CD4-positive, alpha-beta T cell treated with Interleukin-21 for 1 hour (primary cell): ENCODE results near the gene PFKP.
"Not testable (repeated sequence)": the region's sequence is repeated elsewhere in the genome, so short reads cannot be mapped to it uniquely, and the experiment has no call there.

Experiments used
- DNase-seq: peaks from one replicate; pipeline ENCODE4 v3.0.0-alpha.2; 2020

The PFKP gene

DNA sequence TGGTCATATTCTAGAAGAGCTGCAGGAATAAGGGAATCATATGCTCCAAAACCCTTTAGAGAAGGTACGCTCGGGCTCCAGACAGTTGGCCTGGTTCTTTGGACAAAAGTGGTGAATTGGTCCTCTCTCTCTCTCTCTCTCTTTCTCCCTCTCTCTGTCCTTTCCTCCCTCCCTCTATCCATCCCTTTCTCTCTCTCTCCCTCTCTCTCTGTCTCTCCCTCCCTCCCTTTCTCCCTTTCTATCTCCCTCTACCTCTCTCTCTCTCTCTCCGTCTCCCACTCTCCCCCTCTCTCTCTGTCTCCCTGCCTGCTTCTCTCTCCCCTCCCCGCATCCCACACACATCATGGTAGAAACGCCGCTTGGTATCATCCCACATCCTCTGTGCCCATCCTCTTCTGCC, 19.8 kb upstream of the PFKP start:
- DNase-seq = no peak

DNA sequence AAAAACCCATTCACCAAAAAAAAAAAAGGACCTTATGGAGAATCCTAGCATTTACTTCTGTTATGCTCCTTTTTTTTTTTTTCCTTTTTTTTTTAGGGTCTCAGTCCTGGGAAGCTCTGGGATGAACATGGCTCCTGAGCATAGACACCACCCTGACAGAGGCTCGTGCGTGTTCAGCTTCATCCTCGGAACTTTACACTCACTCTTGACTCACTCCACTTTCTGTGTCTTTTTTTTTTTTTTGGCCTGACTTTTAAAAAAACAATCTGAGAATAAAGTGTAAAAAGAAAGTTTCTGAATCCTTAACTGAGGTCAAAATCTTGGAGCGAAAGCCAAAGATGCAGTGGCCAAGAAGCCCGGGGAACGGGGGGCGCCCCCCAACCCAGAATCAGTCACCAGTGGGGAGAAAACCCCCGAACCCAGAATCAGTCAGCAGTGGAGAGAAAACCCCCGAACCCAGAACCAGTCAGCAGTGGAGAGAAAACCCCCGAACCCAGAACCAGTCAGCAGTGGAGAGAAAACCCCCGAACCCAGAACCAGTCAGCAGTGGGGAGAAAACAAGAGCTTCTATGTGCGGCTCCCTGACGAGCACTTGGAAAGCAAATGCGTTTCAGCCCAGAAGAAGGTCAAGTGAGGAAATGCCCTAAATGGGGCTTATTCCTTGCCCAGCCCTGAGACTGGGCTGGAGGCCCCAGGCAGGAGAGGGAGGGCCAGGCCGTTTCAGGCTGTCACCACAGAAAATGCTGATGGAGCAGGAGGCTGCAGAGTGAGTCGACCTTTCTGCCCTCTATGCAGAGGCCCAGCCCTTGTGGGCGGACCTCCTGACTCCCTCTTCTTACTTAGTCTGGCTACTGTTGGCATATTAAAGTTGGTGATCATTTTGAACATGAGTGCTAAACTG, 19.0 kb upstream of the PFKP start:
- no peak for DNase-seq

DNA sequence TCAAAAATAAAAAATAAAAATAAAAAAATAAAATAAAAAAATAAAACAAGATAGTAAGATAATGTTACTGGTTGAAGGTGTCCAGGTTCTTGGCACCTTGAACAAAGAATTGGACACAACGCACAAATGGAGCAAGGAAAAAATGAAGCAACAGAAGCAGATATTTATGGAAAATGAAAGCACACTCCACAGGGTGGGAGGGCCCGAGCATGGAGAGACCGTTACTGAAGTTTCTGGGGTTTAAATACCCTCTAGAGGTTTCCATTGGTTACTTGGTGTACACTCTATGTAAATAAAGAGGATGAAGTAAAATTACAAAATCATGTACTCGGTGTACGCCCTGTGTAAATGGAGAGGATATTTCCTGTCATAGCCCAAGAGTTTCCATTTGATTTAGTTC, 15.7 kb upstream of the PFKP start:
- no peak for DNase-seq

DNA sequence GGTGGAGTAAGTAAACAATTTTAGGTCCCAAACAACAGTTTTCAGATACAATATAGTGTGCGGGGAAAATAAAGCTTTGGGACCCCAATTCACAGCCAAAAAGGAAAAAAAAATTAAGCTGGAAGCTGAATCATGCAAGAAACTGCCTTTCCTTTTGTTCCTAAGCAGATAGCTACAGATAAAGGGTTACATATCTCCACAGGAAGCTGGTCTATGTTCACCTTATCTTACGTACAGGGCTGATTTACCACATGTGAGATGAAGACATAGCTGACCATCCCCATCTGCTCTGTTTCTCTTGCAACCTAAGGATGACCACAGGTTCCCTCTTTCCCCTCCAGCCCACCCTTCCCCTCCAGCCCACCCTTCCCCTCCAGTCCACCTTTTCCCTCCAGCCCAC, 14.2 kb upstream of the PFKP start:
- DNase-seq = no peak

DNA sequence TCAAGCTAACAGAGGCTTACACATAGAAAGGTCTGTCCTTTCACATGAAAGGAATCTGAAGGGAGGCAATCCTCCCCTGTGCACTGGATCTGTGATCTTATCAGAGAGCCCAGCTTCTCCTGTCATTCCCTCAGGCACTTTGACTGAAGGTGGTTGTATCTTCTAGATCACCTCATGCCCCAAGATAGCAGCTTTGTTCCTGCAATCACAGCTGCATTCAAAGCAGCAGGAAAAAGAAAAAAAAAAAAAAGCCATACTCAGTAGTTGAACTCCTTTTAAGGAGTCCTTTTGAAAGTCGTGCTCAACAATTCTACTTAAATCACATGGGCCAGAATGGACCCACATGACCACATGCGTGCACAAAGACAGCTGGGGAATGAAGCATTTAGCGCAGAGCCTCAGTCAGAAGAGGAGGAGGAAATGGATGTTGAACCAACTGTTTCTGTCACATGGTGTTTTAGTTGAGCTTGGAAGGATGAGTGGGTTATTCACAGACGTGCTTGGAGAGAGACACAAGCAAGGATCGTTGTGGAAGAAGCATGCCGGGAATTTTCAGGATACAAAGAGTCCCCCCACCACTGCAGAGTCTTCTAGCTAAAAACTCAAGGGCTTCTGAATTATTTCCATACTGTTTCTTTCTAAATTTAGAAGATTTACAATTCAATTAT, 13.0 kb upstream of the PFKP start:
- DNase-seq = no peak

DNA sequence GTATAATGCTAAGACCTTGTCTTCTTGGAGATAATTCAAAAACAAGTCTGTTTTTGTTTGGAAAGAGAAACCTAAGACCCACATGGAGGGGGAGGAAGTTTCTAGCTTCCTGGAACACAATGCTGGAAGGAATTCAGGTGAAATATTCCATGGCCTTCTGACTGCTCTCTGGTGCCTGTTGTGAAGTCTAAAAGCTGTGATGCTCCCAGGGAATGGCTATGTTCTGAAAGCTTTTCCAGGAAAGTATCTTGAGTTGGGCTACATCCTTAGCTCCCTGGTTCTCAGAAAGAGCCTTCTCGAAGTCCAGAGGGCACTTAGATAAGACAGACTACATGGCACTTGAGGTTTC, 12.5 kb upstream of the PFKP start:
- no peak for DNase-seq

DNA sequence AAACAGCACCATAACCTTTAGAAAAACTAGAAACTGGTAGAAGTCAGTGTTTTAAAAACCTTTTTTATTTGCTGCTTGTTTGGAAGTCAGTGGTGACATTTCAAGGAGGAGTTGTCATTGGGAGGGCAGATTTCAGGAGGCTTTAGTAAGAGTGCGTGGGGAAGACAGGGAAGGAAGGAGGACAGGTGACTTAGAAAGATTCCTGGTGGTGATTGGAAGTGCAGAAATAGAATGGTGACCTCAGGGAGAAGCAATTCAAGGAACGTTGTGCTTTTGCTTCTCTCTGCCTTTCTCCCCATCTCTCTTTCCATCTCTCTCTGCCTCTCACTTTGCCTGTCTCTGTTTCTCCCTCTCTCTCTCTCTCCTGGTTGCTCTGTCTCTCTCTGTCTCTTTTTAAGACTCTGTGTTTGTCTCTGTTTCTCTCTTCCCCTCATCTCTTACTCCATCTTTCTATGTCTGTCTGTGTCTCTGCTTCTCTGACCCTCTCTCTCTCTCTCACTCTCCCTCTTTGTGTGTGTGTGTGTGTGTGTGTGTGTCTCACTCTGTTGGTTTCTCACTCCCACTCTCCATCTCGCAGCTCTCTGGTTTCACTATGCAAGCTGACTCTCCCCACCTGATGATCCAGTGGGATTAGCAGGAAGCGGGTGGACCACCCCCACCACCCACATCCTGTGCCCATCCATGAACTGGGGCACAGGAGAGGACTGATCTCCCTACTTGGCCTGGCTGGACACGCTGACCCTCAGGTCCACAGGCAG, 10.9 kb upstream of the PFKP start:
- DNase-seq = no peak

DNA sequence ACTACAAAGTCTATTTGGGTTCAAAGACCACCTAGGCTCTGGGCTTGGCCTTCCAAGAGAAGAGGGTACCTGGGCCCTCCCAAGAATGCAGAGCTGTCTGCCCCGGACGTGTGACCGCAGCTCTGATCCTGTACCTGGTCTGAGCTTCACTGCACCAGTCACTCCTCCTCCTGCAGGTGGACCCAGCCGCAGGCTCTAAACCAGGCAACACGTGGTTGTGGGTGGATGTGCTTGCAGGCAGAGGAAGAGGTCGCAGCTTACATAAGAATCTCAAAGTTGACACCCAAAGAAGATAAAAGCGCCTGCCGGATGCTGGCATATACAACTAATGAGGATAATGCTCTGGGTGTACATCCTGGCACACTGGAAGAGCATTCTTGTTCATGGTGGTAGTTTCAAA, 9.4 kb upstream of the PFKP start:
- DNase-seq = peak; percentile 17

DNA sequence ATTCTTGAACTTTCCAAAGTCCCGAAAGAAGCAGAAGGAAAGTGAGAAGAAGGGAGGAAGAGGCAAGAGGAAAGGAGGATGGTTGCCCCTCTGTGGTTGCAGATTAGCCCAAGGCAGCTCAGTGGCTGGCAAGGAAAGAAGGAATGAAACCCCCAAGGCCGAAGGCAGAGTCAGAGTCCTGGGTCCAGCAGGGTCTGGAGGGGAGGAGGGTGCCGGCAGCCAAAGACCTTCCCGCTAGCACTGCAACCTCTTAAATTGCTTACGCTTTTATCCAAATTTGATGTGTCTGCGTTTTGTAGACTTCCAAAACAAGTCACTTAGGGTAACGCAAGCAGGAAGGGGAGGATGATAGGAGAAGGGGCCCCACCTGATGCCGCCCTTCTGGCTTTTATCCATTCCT, 7.4 kb upstream of the PFKP start:
- no peak for DNase-seq

DNA sequence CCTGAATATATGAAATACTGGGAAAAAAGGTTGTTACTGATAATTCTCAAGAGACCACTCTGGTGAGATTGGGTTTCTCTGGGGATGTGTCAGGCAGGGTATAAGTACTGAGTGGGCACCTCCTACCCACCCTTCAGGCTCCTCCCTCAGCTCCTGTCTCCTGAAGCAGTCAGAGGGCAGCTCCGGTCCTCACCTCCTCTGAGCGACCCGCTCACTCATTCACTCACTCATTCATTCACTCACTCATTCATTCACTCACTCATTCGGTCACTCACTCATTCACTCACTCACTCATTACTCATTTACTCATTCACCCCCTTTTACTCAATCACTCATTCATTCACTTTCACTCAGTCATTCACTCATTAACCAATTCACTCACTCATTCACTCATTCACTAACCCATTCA, 6.9 kb upstream of the PFKP start:
- DNase-seq = no peak

DNA sequence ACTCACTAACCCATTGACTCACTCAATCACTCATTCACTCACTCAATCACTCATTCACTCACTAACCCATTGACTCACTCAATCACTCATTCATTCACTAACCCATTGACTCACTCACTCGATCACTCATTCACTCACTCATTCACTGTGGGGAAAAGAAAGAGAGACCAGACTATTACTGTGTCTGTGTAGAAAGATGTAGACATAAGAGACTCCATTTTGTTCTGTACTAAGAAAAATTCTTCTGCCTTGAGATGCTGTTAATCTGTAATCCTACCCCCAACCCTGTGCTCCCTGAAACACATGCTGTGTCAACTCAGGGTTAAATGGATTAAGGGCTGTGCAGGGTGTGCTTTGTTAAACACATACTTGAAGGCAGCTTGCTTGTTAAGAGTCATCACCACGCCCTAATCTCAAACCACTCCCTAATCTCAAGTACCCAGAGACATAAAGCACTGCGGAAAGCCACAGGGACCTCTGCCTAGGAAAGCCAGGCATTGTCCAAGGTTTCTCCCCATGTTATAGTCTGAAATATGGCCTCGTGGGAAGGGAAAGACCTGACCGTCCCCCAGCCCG, 5.9 kb upstream of the PFKP start:
- DNase-seq = not testable (repeated sequence)

DNA sequence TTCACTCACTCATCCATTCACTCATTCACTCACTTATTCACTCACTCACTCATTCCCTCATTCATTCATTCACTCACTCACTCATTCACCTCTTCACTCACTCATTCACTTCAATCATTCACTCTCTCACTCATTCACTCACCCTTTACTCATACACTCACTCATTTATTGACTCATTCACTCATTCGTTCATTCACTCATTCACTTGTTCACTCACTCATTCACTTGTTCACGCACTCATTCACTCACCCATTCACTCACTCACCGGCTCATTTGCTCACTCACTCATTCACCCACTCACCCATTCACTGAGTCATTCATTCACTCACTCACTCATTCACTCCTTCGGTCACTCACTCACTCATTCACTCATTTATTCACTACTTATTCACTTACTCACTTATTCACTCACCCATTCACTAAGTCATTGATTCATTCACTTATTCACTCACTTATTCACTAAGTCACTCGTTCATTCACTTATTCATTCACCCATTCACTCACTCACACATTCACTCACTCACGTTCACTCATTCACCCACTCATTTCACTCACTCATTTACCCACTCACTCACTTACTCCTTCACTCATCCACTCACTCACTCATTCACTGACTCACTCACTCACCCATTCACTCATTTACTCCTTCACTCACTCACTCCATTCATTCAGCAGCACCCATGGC, 4.7 kb upstream of the PFKP start:
- DNase-seq = no peak

DNA sequence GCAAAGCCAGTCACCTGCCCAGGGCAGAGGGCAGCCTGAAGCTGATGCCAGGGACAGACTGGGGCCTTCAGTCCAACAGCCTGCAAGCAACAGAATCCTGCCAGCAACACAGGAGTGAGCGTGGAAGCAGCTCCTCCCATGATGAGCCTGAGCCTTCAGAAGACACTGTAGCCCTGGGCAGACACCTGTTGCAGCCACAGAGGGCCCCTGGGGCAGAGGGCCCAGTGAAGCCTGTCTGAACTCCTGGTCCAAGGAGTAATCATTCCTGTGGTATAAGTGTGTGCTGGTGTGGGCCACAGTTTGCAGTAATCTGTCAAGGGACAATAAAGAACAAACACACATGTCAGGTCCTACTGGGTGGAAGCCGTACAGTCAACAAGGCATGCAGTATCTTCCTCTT, 2.9 kb upstream of the PFKP start:
- no peak for DNase-seq

DNA sequence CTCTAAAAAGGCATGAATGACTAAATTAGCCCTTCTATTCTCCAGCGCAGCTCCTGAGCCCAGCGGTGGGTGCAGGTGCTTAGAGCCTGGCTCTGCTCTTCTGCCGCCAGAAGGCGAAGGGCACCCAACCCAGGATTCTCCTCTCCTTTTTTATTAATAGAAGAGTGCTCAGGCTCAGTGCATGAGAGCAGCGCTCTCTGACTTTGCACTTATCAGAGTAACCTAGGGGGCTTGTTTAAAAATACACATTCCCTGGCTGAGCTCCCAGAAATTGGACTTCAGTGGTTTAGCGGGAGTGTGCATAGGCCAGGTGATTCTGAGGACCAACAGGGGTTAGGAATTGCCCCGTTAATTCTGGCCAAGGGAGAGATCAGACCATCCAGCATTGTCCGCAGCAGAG, 1.7 kb upstream of the PFKP start:
- DNase-seq = no peak

DNA sequence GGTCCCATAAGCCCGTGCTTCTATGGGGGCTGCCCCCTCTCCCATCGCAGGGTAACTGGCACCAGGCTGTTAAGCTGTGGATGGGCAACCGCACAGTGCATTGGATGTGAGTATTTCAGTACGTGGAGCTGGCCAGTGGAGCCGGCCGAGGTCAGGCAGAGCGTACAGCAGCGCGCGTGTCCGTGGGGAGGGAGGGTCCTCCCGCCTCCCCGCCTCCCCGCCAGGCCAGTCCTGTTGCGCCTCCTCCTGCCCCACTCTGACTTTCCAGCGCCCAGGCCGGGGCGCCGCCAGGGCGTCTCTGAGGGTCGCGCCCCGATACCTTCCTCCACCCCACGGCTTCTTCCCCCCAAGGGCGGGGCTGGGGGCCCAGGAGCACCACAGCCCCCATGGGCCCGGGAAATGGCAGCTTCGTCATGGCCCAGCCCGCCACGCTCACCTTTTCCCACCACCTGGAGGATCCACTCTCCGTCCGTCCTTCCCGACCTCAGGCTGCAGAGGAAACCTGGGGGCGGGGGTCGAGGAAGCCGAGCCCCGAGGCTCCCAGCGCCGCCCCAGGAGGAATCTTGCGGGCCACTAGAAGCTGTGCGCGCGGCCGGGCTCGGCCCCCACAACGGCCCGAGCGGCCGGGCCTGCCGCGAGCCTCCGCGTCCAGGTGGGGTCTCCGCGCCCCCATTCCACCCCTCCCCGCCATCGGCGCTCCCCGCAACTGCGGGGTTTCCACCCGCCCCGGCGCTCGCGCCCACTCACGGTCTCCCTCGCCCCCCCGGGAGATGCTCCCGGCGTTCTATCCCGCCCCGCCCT, 831 bp upstream of the PFKP start:
- no peak for DNase-seq

DNA sequence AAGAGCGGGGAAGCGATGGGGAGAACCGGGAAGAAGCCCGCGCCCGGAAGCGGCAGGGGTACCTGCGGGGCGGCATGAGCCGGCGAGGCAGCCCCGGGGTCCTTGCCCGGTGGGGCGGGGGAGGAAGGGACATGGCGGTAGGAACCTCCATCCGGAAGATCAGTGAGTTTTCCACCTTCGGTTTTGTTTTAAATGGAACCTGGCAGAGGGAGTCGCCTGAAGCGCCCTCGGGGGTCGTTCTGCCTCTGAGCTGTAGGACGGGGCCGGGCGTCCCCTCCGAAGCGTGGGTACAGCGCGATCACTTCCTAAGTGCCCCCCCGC, 471 bp downstream of the PFKP start:
- DNase-seq = no peak

DNA sequence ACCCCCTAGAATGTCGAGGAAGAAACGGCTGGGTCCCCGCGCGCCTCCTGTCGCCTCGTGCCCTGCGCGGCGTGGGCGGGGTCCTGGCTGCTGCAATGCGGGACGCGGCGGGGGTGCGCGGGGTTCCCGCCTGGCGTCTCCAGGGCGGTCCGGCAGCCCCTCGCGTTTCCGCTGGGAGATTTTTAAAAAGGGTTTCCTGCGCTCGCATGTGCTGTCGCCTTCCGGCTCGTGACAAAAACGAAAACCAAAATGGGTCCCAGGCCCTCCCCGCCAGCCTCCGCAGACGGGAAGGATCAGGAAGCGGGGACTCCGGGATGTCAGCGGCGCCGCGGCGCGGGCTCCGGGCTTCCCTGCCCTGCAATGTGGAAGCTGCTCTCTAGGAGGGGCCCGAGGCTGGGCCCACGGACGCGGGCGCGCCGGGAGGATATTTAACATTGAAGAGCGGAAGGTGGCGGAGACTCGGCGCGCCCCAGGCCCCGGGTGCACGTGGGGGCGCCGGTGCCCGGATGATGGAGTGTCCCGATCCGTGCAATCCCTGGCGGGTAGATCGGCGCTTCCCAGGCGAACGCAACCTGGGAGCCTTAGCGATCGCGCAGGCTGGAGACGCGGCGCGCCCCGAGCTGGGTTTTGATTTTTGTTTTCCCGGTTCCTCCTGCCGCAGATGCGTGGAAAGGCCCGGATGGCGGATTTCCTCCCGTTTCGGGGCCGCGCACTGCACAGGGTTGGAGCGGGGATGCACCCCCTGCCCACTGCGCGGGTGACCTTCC, 1.0 kb downstream of the PFKP start:
- DNase-seq = peak; percentile 62

DNA sequence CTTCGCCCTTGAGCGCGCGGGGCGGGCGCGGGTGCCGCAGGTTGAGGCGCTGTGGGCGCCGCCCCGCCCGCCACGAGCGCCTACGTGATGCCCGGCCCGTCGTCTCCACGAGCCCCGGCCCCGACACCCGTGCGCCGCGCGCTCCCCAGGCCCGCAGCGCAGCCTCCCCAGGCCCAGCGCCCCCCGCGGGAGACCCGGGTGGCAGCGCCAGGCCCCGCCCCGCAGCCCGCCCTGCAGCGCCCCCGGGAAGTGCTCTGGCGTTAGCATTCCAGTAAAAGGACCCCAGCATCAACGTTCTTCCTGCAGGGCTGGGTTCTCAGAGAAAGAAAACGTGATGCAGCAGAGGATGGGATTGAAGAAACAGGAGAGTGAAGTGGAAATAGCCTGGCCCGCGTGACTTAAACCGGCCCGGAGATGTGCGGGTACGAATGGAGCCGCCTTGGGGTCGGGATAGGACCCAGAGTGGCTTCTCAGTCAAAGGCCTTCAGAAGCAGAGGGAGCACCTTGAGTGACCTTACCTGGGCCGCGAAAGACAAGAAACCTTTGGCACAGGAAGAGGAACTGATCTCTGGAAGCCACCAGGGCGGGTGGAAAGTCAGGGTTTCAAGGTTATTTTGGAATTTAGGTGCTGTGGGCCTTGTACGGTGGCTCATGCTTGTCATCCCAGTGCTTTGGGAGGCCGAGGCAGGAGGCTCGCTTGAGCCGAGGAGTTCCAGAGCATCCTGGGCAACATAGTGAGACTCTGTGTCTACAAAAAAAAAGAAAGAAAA, 1.8 kb downstream of the PFKP start:
- DNase-seq = peak; percentile 23

DNA sequence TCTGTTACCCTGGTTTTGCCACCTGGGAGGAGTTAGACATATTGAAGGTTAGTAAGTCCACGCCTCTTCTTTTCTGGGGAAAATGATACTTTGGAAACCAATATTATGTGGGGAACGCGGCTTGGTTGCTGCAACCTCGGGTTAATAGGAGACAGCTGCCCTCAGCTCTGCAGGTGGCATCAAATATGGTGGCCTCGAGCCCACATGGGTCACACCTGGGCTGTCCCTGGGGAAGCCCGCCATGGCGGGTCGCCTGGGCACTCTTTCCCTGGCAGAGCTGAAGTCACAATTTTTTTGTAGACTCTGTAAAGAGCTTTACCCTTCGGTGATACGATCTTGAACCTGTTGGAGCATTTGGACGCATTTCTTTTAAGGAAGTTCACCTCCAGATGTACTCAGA, 2.5 kb downstream of the PFKP start:
- no peak for DNase-seq

DNA sequence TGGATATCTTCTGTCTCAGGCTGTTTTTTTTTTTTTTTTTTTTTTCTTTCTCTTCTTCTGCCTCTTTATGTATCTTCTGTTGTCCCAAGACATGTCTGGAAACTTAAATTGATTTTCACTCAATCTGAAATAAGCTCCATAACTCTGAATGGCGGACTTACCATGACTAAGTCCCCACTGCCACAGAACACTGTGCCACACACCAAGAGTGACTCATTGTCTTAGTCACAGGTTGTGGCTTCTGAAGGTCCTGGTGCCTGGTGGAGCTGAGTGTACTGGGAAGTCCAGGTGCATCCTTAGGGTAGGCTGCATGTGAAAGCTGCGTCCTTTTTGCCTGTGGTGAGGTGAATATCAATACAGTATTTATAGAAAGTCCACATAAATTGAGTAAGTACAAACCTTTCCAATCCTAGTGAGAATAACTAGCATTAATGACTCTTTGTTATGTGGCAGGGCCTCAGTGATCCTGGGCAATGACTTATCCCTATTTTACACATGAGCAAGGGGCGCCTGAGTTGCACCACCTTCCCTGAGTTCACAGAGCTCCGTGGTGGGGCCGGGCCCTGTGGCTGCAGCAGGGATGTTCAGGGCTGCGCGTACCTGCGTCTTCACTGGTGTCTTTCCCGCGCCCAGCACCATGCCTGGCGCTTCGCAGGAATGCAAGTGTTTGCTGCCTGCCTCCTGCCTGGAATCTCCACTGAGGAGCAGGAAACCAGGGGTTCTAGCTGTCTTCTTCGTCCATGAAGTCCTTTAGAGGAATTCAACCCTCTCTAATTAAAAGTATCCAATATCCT, 4.3 kb downstream of the PFKP start:
- no peak for DNase-seq
